GM23338 (cell line): ENCODE measurements around the gene CACNA1C. TPM values are rescaled to one million over a fixed set of nuclear protein-coding genes. Genes with fewer than 3 reads are reported as not detected.

Experiments used
- ATAC-seq: fragments of 200-7000 bp; cut with Tn5 transposase; 3 replicates; pipeline ENCODE4 v1.9.1; 2020
- DNase-seq: peaks from one replicate; pipeline ENCODE4 v3.0.0-alpha.2; 2015; ENCODE audit warnings: low spot score
- H2AFZ ChIP-seq: fragments of 200-600 bp; sonication (generic); 2 replicates; pipeline ENCODE4 v1.8.0; 2016; ENCODE audit warnings: antibody characterized with exemption, mild to moderate bottlenecking, moderate library complexity
- H3F3A ChIP-seq: fragments of 200-600 bp; sonication (generic); replicated peaks from 2 replicates; pipeline ENCODE4 v1.8.0; 2017; ENCODE audit warnings: antibody characterized with exemption, mixed run types, low read depth
- H3K27ac ChIP-seq: fragments of 200-600 bp; sonication (generic); 2 replicates; pipeline ENCODE4 v1.6.1; 2016; ENCODE audit warnings: low read depth
- H3K27me3 ChIP-seq: fragments of 200-600 bp; sonication (generic); 2 replicates; pipeline ENCODE4 v1.8.0; 2016; ENCODE audit warnings: mild to moderate bottlenecking, mixed run types, moderate library complexity; ENCODE audit not compliant: insufficient read depth
- H3K36me3 ChIP-seq: fragments of 200-600 bp; sonication (generic); 2 replicates; pipeline ENCODE4 v1.8.0; 2016; ENCODE audit warnings: mild to moderate bottlenecking; ENCODE audit not compliant: insufficient read depth
- H3K4me1 ChIP-seq: fragments of 200-600 bp; sonication (generic); 2 replicates; pipeline ENCODE4 v1.8.0; 2016; ENCODE audit warnings: mild to moderate bottlenecking, moderate library complexity; ENCODE audit not compliant: insufficient read depth
- H3K4me2 ChIP-seq: fragments of 200-600 bp; sonication (generic); 2 replicates; pipeline ENCODE4 v1.7.1; 2017; ENCODE audit warnings: mixed run types
- H3K4me3 ChIP-seq: fragments of 200-600 bp; sonication (generic); 2 replicates; pipeline ENCODE4 v1.6.1; 2016; ENCODE audit warnings: mixed run types
- H3K79me2 ChIP-seq: fragments of 200-600 bp; sonication (generic); replicated peaks from 2 replicates; pipeline ENCODE4 v1.8.0; 2017; ENCODE audit warnings: mild to moderate bottlenecking; ENCODE audit not compliant: insufficient read depth
- H3K9me2 ChIP-seq: fragments of 200-600 bp; sonication (generic); 2 replicates; pipeline ENCODE4 v1.8.0; 2017; ENCODE audit not compliant: insufficient read depth
- H4K20me1 ChIP-seq: fragments of 200-600 bp; sonication (generic); replicated peaks from 2 replicates; pipeline ENCODE4 v1.8.0; 2017; ENCODE audit warnings: mild to moderate bottlenecking; ENCODE audit not compliant: insufficient read depth
- H3K27ac Mint-ChIP-seq: 2 replicates; pipeline ENCODE4 v1.8.0; 2020; ENCODE audit warnings: inconsistent platforms, mild to moderate bottlenecking, moderate library complexity, mixed read lengths
- H3K27me3 Mint-ChIP-seq: 3 replicates; pipeline ENCODE4 v1.8.0; 2022; ENCODE audit warnings: low read depth, mild to moderate bottlenecking, moderate library complexity, mixed read lengths, inconsistent platforms; ENCODE audit not compliant: insufficient read depth, poor library complexity
- H3K36me3 Mint-ChIP-seq: 3 replicates; pipeline ENCODE4 v1.8.0; 2021; ENCODE audit warnings: low read depth, mild to moderate bottlenecking, inconsistent platforms, moderate library complexity, mixed read lengths
- H3K4me1 Mint-ChIP-seq: 3 replicates; pipeline ENCODE4 v1.8.0; 2020; ENCODE audit warnings: mild to moderate bottlenecking, inconsistent platforms, mixed read lengths
- H3K4me3 Mint-ChIP-seq: 3 replicates; pipeline ENCODE4 v1.8.0; 2021; ENCODE audit warnings: moderate library complexity, mild to moderate bottlenecking, inconsistent platforms, mixed read lengths
- H3K9me3 Mint-ChIP-seq: 3 replicates; pipeline ENCODE4 v1.8.0; 2020; ENCODE audit warnings: moderate library complexity, mild to moderate bottlenecking, inconsistent platforms, mixed read lengths
- CREB1 ChIP-seq: fragments of 250-450 bp; sonication (Bioruptor Pico); IDR thresholded peaks from 2 replicates; pipeline ENCODE4 v1.5.0; 2020; ENCODE audit warnings: low read depth, mild to moderate bottlenecking, moderate library complexity
- CTCF ChIP-seq, 2 experiments: fragments of 200-600 bp in 1 of 2; sonication (generic) in 1 of 2; conservative IDR thresholded peaks; 2 replicates each; pipeline versions ENCODE4 v1.5.1 to v1.6.1; 2016 to 2017; ENCODE audit warnings: antibody characterized with exemption in 2 of 2, low read depth in 2 of 2, mild to moderate bottlenecking in 2 of 2, moderate library complexity in 1 of 2
- ETS1 ChIP-seq: IDR thresholded peaks from 2 replicates; pipeline ENCODE4 v1.6.1; 2016; ENCODE audit warnings: antibody characterized with exemption
- EZH2 ChIP-seq: fragments of 200-600 bp; sonication (generic); IDR thresholded peaks from one replicate; pipeline ENCODE4 v1.8.0; 2017; ENCODE audit warnings: antibody characterized with exemption, mild to moderate bottlenecking, low read depth; ENCODE audit not compliant: unreplicated experiment
- EZH2phosphoT487 ChIP-seq: fragments of 200-600 bp; sonication (generic); IDR thresholded peaks from one replicate; pipeline ENCODE4 v1.8.1; 2018; ENCODE audit warnings: antibody characterized with exemption; ENCODE audit not compliant: unreplicated experiment
- JUNB ChIP-seq: IDR thresholded peaks from one replicate; pipeline ENCODE4 v1.6.1; 2016; ENCODE audit warnings: antibody characterized with exemption; ENCODE audit not compliant: unreplicated experiment
- NANOG ChIP-seq: IDR thresholded peaks from 2 replicates; pipeline ENCODE4 v1.6.1; 2016; ENCODE audit warnings: antibody characterized with exemption, borderline replicate concordance
- POLR2AphosphoS5 ChIP-seq: IDR thresholded peaks from 2 replicates; pipeline ENCODE4 v1.6.1; 2016; ENCODE audit warnings: antibody characterized with exemption, low read depth
- REST ChIP-seq: IDR thresholded peaks from one replicate; pipeline ENCODE4 v1.6.1; 2018; ENCODE audit warnings: antibody characterized with exemption; ENCODE audit not compliant: unreplicated experiment
- STAT1 ChIP-seq: IDR thresholded peaks from one replicate; pipeline ENCODE4 v1.6.1; 2016; ENCODE audit warnings: antibody characterized with exemption; ENCODE audit not compliant: unreplicated experiment
- ZNF114 ChIP-seq: fragments of 250-450 bp; sonication (Bioruptor Pico); IDR thresholded peaks from 2 replicates; pipeline ENCODE4 v1.5.0; 2020; ENCODE audit warnings: mild to moderate bottlenecking, moderate library complexity
- ZNF331 ChIP-seq: fragments of 250-450 bp; sonication (Bioruptor Pico); IDR thresholded peaks from 2 replicates; pipeline ENCODE4 v1.5.0; 2020; ENCODE audit warnings: low read depth, mild to moderate bottlenecking, moderate library complexity
- ZNF462 ChIP-seq: fragments of 250-450 bp; sonication (Bioruptor Pico); IDR thresholded peaks from 2 replicates; pipeline ENCODE4 v1.5.0; 2020; ENCODE audit warnings: mild to moderate bottlenecking, moderate library complexity
- polyA plus RNA-seq: library from polyadenylated mRNA; unstranded; fragments of >200 nt; fragmentation: Nextera tagmentation; extraction: Ambion mirVana; gene quantifications from 2 replicates; pipeline ENCODE4 v1.2.1, GENCODE V29; 2016
- total RNA-seq: library from RNA; depleted of rRNA; stranded (reverse); fragments of >200 nt; shearing (Covaris generic); gene quantifications from 2 replicates; pipeline ENCODE4 v1.2.3, GENCODE V29; 2014

The CACNA1C gene
- total and polyA plus RNA-seq, 2 experiments from 2014 or later, result 0.78 to 2.1 TPM

GRCh38 chr12:2222691-2223090 lies 169.9 kb downstream of the CACNA1C start:
- H3K4me3 Mint-ChIP-seq, result no peak overlapping the region
- peaks cover 2% of the 10 kb centered on the region for H3K27me3 Mint-ChIP-seq

More at GRCh38 chr12:2222691-2223090, 169.9 kb downstream of the CACNA1C start:
- Mint-ChIP-seq H3K4me1 (peaks cover 2% of the 10 kb centered on the region; the same call in 2 of the 3 replicates), H3K36me3 (no peaks in the 10 kb centered on the region), H3K9me3 (no peaks in the 10 kb centered on the region), H3K27ac (no peak overlapping the region)
- H4K20me1 ChIP-seq, result no peaks in the 10 kb centered on the region
- no peaks in the 10 kb centered on the region for H3K9me2 ChIP-seq
- no peak overlapping the region for H3K4me2 ChIP-seq
- no peak for ATAC-seq
- no peak overlapping the region for H3K27ac ChIP-seq
- H3K4me3 ChIP-seq, result no peak overlapping the region
- no peaks in the 10 kb centered on the region for H3F3A ChIP-seq
- DNase-seq, result no peak
- H3K36me3 ChIP-seq, result no peaks in the 10 kb centered on the region
- no peaks in the 10 kb centered on the region for H3K79me2 ChIP-seq
- TF ChIP-seq EZH2phosphoT487 (no peak), ZNF331 (CRISPR knock-in tag) (no peak), JUNB (no peak), CREB1 (CRISPR knock-in tag) (no peak), CTCF (conservative IDR thresholded peaks at IDR 0.05; ENCODE audit: low read depth in 2 of 2) (no peak), EZH2 (no peak), NANOG (no peak), POLR2AphosphoS5 (no peak), ETS1 (no peak), ZNF462 (CRISPR knock-in tag) (no peak), ZNF114 (CRISPR knock-in tag) (no peak), STAT1 (no peak), REST (no peak)
- H3K27me3 ChIP-seq, result no peaks in the 10 kb centered on the region
- H3K4me1 ChIP-seq, result no peaks in the 10 kb centered on the region
- H2AFZ ChIP-seq, result no peak overlapping the region
